ENCODE measurements around the gene NAA40. TPM values are rescaled to one million over a fixed set of nuclear protein-coding genes. Genes with fewer than 3 reads are reported as not detected.

The NAA40 gene
- total RNA-seq (2014; rRNA removed; shearing (Covaris generic); ENCODE audit: low replicate concordance) = 19.0 and 19.2 TPM in 2 replicates

GRCh38 chr11:63938479-63939396 lies at the start of gene NAA40:
Gene NAA40 (plus strand): TSS chr11:63939002. CDS start chr11:63939097, 95 bp downstream.
- no peaks in the 10 kb centered on the region for H3K27me3 ChIP-seq (ENCODE audit: low read length)
- peak; percentile 99 for DNase-seq
- H3K9ac ChIP-seq (ENCODE audit: low read length) = peak within 1 kb of the TSS; percentile 86
- H3K4me3 ChIP-seq (ENCODE audit: low read length) = peak within 1 kb of the TSS; percentile 92
- no peaks in the 10 kb centered on the region for H3K9me3 ChIP-seq (ENCODE audit: low read length)
- H3K27ac ChIP-seq (ENCODE audit: low read length) = peak within 1 kb of the TSS; percentile 68
- H3K4me1 ChIP-seq (ENCODE audit: low read length) = peaks cover 27% of the 10 kb centered on the region
- H3K79me2 ChIP-seq (ENCODE audit: low read length) = peaks cover 48% of the 10 kb centered on the region
- no peaks in the 10 kb centered on the region for H3K36me3 ChIP-seq (ENCODE audit: insufficient read depth, low read length)
- H3K9me2 ChIP-seq (replicated peaks; ENCODE audit: insufficient read depth, low read length) = no peaks in the 10 kb centered on the region
- H4K20me1 ChIP-seq (ENCODE audit: insufficient read depth, low read depth, low read length) = no peaks in the 10 kb centered on the region
- H2AFZ ChIP-seq (ENCODE audit: low read length) = peak within 1 kb of the TSS; percentile 100
- peak within 1 kb of the TSS; percentile 100 for H3K4me2 ChIP-seq (ENCODE audit: low read depth, low read length, poor library complexity, severe bottlenecking)

- no peak overlapping the region for H3K4me2 ChIP-seq (ENCODE audit: low read depth, low read length, poor library complexity, severe bottlenecking)
- H3K79me2 ChIP-seq (ENCODE audit: low read length) = peaks cover 92% of the 10 kb centered on the region
- H3K9me2 ChIP-seq (replicated peaks; ENCODE audit: insufficient read depth, low read length) = no peaks in the 10 kb centered on the region
- no peak overlapping the region for H2AFZ ChIP-seq (ENCODE audit: low read length)
- no peaks in the 10 kb centered on the region for H3K27me3 ChIP-seq (ENCODE audit: low read length)
- no peak for DNase-seq
- peaks cover 7% of the 10 kb centered on the region; the same call in 1 of the 2 replicates for H3K36me3 ChIP-seq (ENCODE audit: insufficient read depth, low read length)
- peaks cover 31% of the 10 kb centered on the region for H4K20me1 ChIP-seq (ENCODE audit: insufficient read depth, low read depth, low read length)
- H3K4me3 ChIP-seq (ENCODE audit: low read length) = no peak overlapping the region
- H3K4me1 ChIP-seq (ENCODE audit: low read length) = peaks cover 25% of the 10 kb centered on the region
- H3K9ac ChIP-seq (ENCODE audit: low read length) = no peak overlapping the region
- no peak overlapping the region for H3K27ac ChIP-seq (ENCODE audit: low read length)
- no peaks in the 10 kb centered on the region for H3K9me3 ChIP-seq (ENCODE audit: low read length)
These were observed 49.5 kb upstream of the NAA40 start for GRCh38 chr11:63889344-63889743.

- H3K4me2 ChIP-seq (ENCODE audit: low read depth, low read length, poor library complexity, severe bottlenecking) = no peak overlapping the region
- peaks cover 86% of the 10 kb centered on the region for H3K79me2 ChIP-seq (ENCODE audit: low read length)
- H3K4me1 ChIP-seq (ENCODE audit: low read length) = peaks cover 25% of the 10 kb centered on the region
- no peak overlapping the region for H2AFZ ChIP-seq (ENCODE audit: low read length)
- peaks cover 30% of the 10 kb centered on the region for H4K20me1 ChIP-seq (ENCODE audit: insufficient read depth, low read depth, low read length)
- H3K27me3 ChIP-seq (ENCODE audit: low read length) = no peaks in the 10 kb centered on the region
- no peaks in the 10 kb centered on the region for H3K9me3 ChIP-seq (ENCODE audit: low read length)
- no peak overlapping the region for H3K27ac ChIP-seq (ENCODE audit: low read length)
- H3K9ac ChIP-seq (ENCODE audit: low read length) = no peak overlapping the region
- no peak overlapping the region for H3K4me3 ChIP-seq (ENCODE audit: low read length)
- peaks cover 7% of the 10 kb centered on the region; the same call in 1 of the 2 replicates for H3K36me3 ChIP-seq (ENCODE audit: insufficient read depth, low read length)
- H3K9me2 ChIP-seq (replicated peaks; ENCODE audit: insufficient read depth, low read length) = no peaks in the 10 kb centered on the region
- DNase-seq = no peak
These were observed 48.4 kb upstream of the NAA40 start for GRCh38 chr11:63890368-63890767.

- Histone ChIP-seq H3K9me2 (replicated peaks; ENCODE audit: insufficient read depth, low read length) (no peaks in the 10 kb centered on the region), H3K9ac (ENCODE audit: low read length) (no peak overlapping the region), H3K4me3 (ENCODE audit: low read length) (no peak overlapping the region), H3K9me3 (ENCODE audit: low read length) (no peaks in the 10 kb centered on the region), H3K27ac (ENCODE audit: low read length) (no peak overlapping the region), H3K36me3 (ENCODE audit: insufficient read depth, low read length) (peaks cover 7% of the 10 kb centered on the region; the same call in 1 of the 2 replicates), H4K20me1 (ENCODE audit: insufficient read depth, low read depth, low read length) (peaks cover 24% of the 10 kb centered on the region), H3K4me2 (ENCODE audit: low read depth, low read length, poor library complexity, severe bottlenecking) (no peak overlapping the region), H2AFZ (ENCODE audit: low read length) (no peak overlapping the region), H3K27me3 (ENCODE audit: low read length) (no peaks in the 10 kb centered on the region), H3K4me1 (ENCODE audit: low read length) (peaks cover 13% of the 10 kb centered on the region), H3K79me2 (ENCODE audit: low read length) (peaks cover 71% of the 10 kb centered on the region)
- DNase-seq = no peak
These were observed 46.6 kb upstream of the NAA40 start for GRCh38 chr11:63892228-63892627.

- no peak overlapping the region for H2AFZ ChIP-seq (ENCODE audit: low read length)
- H3K4me2 ChIP-seq (ENCODE audit: low read depth, low read length, poor library complexity, severe bottlenecking) = no peak overlapping the region
- no peak overlapping the region for H3K27ac ChIP-seq (ENCODE audit: low read length)
- H3K9me3 ChIP-seq (ENCODE audit: low read length) = no peaks in the 10 kb centered on the region
- no peak overlapping the region for H3K9ac ChIP-seq (ENCODE audit: low read length)
- H3K36me3 ChIP-seq (ENCODE audit: insufficient read depth, low read length) = peaks cover 7% of the 10 kb centered on the region; the same call in 1 of the 2 replicates
- no peaks in the 10 kb centered on the region for H3K9me2 ChIP-seq (replicated peaks; ENCODE audit: insufficient read depth, low read length)
- peaks cover 60% of the 10 kb centered on the region for H3K79me2 ChIP-seq (ENCODE audit: low read length)
- H3K4me1 ChIP-seq (ENCODE audit: low read length) = peaks cover 2% of the 10 kb centered on the region
- no peak for DNase-seq
- no peaks in the 10 kb centered on the region for H3K27me3 ChIP-seq (ENCODE audit: low read length)
- peaks cover 16% of the 10 kb centered on the region for H4K20me1 ChIP-seq (ENCODE audit: insufficient read depth, low read depth, low read length)
- no peak overlapping the region for H3K4me3 ChIP-seq (ENCODE audit: low read length)
These were observed 45.4 kb upstream of the NAA40 start for GRCh38 chr11:63893355-63893754.

- Histone ChIP-seq H3K79me2 (ENCODE audit: low read length) (peaks cover 33% of the 10 kb centered on the region), H2AFZ (ENCODE audit: low read length) (no peak overlapping the region), H3K4me1 (ENCODE audit: low read length) (no peaks in the 10 kb centered on the region), H3K9me2 (replicated peaks; ENCODE audit: insufficient read depth, low read length) (no peaks in the 10 kb centered on the region), H3K27me3 (ENCODE audit: low read length) (no peaks in the 10 kb centered on the region), H3K36me3 (ENCODE audit: insufficient read depth, low read length) (peaks cover 17% of the 10 kb centered on the region; the same call in 1 of the 2 replicates), H4K20me1 (ENCODE audit: insufficient read depth, low read depth, low read length) (0 out of 2 replicates have a peak, but pooled peaks cover 5% of the 10 kb centered on the region), H3K27ac (ENCODE audit: low read length) (no peak overlapping the region), H3K9me3 (ENCODE audit: low read length) (no peaks in the 10 kb centered on the region), H3K4me2 (ENCODE audit: low read depth, low read length, poor library complexity, severe bottlenecking) (no peak overlapping the region), H3K4me3 (ENCODE audit: low read length) (no peak overlapping the region), H3K9ac (ENCODE audit: low read length) (no peak overlapping the region)
- no peak for DNase-seq
These were observed 42.7 kb upstream of the NAA40 start for GRCh38 chr11:63896071-63896470.

GRCh38 chr11:63897459-63898146 lies 41.2 kb upstream of the NAA40 start:
- no peak overlapping the region for H3K4me2 ChIP-seq (ENCODE audit: low read depth, low read length, poor library complexity, severe bottlenecking)
- no peak overlapping the region for H3K4me3 ChIP-seq (ENCODE audit: low read length)
- no peaks in the 10 kb centered on the region for H3K9me3 ChIP-seq (ENCODE audit: low read length)
- H3K9me2 ChIP-seq (replicated peaks; ENCODE audit: insufficient read depth, low read length) = no peaks in the 10 kb centered on the region
- no peak overlapping the region for H3K9ac ChIP-seq (ENCODE audit: low read length)
- no peak overlapping the region for H3K27ac ChIP-seq (ENCODE audit: low read length)
- no peaks in the 10 kb centered on the region for H3K4me1 ChIP-seq (ENCODE audit: low read length)
- H2AFZ ChIP-seq (ENCODE audit: low read length) = no peak overlapping the region
- H3K27me3 ChIP-seq (ENCODE audit: low read length) = no peaks in the 10 kb centered on the region
- H3K36me3 ChIP-seq (ENCODE audit: insufficient read depth, low read length) = peaks cover 17% of the 10 kb centered on the region; the same call in 1 of the 2 replicates
- 0 out of 2 replicates have a peak, but pooled peaks cover 5% of the 10 kb centered on the region for H4K20me1 ChIP-seq (ENCODE audit: insufficient read depth, low read depth, low read length)
- peaks cover 18% of the 10 kb centered on the region for H3K79me2 ChIP-seq (ENCODE audit: low read length)
- no peak for DNase-seq

GRCh38 chr11:63901660-63902059 lies 37.1 kb upstream of the NAA40 start:
- no peaks in the 10 kb centered on the region for H3K9me2 ChIP-seq (replicated peaks; ENCODE audit: insufficient read depth, low read length)
- no peak overlapping the region for H2AFZ ChIP-seq (ENCODE audit: low read length)
- no peak overlapping the region for H3K9ac ChIP-seq (ENCODE audit: low read length)
- no peaks in the 10 kb centered on the region for H3K4me1 ChIP-seq (ENCODE audit: low read length)
- H3K27ac ChIP-seq (ENCODE audit: low read length) = no peak overlapping the region
- DNase-seq = peak; percentile 58
- H3K27me3 ChIP-seq (ENCODE audit: low read length) = no peaks in the 10 kb centered on the region
- no peaks in the 10 kb centered on the region for H3K79me2 ChIP-seq (ENCODE audit: low read length)
- H3K36me3 ChIP-seq (ENCODE audit: insufficient read depth, low read length) = peaks cover 10% of the 10 kb centered on the region; the same call in 1 of the 2 replicates
- H3K9me3 ChIP-seq (ENCODE audit: low read length) = no peaks in the 10 kb centered on the region
- no peaks in the 10 kb centered on the region; the same call in 1 of the 2 replicates for H4K20me1 ChIP-seq (ENCODE audit: insufficient read depth, low read depth, low read length)
- no peak overlapping the region for H3K4me2 ChIP-seq (ENCODE audit: low read depth, low read length, poor library complexity, severe bottlenecking)
- no peak overlapping the region for H3K4me3 ChIP-seq (ENCODE audit: low read length)
